Stimulated activated CD4-positive, alpha-beta T cell treated with anti-CD3 and anti-CD28 coated beads, Interleukin-1b, Interleukin-23, amount 100 ng/mL, for 4 hours (primary cell): ENCODE data around the gene ZER1.
"Not testable (repeated sequence)": the region's sequence is repeated elsewhere in the genome, so short reads cannot be mapped to it uniquely, and the experiment has no call there.

Experiments
- DNase-seq, 2 donors: peaks; one replicate each; pipeline ENCODE4 v3.0.0-alpha.2; 2020; ENCODE audit warnings: low read depth in 2 of 2

The ZER1 gene

GRCh38 chr9:128693738-128694137, 78.0 kb downstream of the ZER1 start:
- DNase-seq = not testable (repeated sequence)

GRCh38 chr9:128690684-128691034, 81.1 kb downstream of the ZER1 start:
- DNase-seq = no peak

GRCh38 chr9:128689820-128690683, 81.7 kb downstream of the ZER1 start:
- DNase-seq = peak; percentile 43 to 48

- DNase-seq = peak in 1 of 2 donors; percentile 53
These were observed 82.4 kb downstream of the ZER1 start for GRCh38 chr9:128689293-128689774.

GRCh38 chr9:128688501-128689292, 83.0 kb downstream of the ZER1 start, which contains the start of gene SET:
Gene SET, plus strand, starts transcription at chr9:128689222. Its CDS starts 361 bp downstream, at chr9:128689583.
- DNase-seq = peak; percentile 87 to 97

- DNase-seq = no peak
These were observed 84.3 kb downstream of the ZER1 start for GRCh38 chr9:128687453-128687852.

- DNase-seq = peak; percentile 23 to 38
These were observed 85.9 kb downstream of the ZER1 start for GRCh38 chr9:128685636-128686489.

- peak; percentile 55 to 61 for DNase-seq
These were observed 87.2 kb downstream of the ZER1 start for GRCh38 chr9:128684325-128685199.

GRCh38 chr9:128684065-128684324, 87.7 kb downstream of the ZER1 start:
- no peak for DNase-seq

GRCh38 chr9:128683340-128684064, 88.2 kb downstream of the ZER1 start:
- peak in 1 of 2 donors; percentile 5 for DNase-seq
